ENCODE results near the gene GRID1. TPM values are rescaled to one million over a fixed set of nuclear protein-coding genes. Genes with fewer than 3 reads are reported as not detected.
A peak's percentile ranks its signal among the peaks of the same experiment; 100 is the strongest.

The GRID1 gene
- total RNA-seq, 3 donors from 2014 or later = 0.61 to 1.9 (median 0.87) TPM

DNA sequence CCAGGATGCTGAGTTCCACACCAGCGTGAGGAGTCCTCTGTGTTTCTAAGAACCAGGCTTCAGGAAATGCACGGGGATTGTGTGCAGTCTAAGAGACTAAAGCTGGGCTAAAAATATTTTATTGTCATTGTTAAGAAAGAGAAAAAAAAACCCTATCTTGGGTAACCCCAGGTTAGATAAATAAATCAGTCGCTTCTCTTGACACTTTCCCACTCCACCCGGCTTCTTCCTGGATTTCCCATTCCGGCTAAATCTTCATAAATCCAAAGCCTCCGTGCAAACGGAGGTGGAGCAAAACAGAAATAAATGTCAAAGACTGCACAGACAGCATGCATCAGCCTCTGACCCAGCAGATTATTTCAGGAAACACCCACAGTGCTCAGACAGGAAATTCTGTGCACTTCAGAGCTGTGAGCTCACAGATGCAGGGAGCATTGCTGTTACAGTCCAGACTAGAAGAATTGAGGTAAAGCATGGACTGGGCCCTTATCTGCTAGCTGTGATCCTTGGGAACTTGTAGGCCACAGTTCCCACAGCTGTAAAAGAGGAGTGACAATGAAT is 44.8 kb upstream of the GRID1 start:
- intact Hi-C loops (cut with DNase I, micrococcal nuclease) = no loop called here
- Histone ChIP-seq H3K4me1 (ENCODE audit: low read depth) (no peaks in the 10 kb centered on the region), H3K36me3 (ENCODE audit: low read depth) (no peaks in the 10 kb centered on the region), H3K4me3 (no peak overlapping the region), H3K9me3 (no peaks in the 10 kb centered on the region)
- TF ChIP-seq, protein P1, sequence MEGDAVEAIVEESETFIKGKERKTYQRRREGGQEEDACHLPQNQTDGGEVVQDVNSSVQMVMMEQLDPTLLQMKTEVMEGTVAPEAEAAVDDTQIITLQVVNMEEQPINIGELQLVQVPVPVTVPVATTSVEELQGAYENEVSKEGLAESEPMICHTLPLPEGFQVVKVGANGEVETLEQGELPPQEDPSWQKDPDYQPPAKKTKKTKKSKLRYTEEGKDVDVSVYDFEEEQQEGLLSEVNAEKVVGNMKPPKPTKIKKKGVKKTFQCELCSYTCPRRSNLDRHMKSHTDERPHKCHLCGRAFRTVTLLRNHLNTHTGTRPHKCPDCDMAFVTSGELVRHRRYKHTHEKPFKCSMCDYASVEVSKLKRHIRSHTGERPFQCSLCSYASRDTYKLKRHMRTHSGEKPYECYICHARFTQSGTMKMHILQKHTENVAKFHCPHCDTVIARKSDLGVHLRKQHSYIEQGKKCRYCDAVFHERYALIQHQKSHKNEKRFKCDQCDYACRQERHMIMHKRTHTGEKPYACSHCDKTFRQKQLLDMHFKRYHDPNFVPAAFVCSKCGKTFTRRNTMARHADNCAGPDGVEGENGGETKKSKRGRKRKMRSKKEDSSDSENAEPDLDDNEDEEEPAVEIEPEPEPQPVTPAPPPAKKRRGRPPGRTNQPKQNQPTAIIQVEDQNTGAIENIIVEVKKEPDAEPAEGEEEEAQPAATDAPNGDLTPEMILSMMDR (IDR thresholded peaks at IDR 0.05) = no peak
- peak in 1 of 3 donors; percentile 43 for DNase-seq
- peak; percentile 85 for ATAC-seq

- H3K36me3 ChIP-seq (ENCODE audit: low read depth) = no peaks in the 10 kb centered on the region
- intact Hi-C loops (cut with DNase I, micrococcal nuclease) = no loop called here
- DNase-seq = no peak
- ATAC-seq = no peak
- H3K9me3 ChIP-seq = no peaks in the 10 kb centered on the region
- no peak overlapping the region for H3K4me3 ChIP-seq
- TF ChIP-seq, protein P1 (IDR thresholded peaks at IDR 0.05) = no peak
- no peaks in the 10 kb centered on the region for H3K4me1 ChIP-seq (ENCODE audit: low read depth)
Observed at GRCh38 chr10:86410542-86411124, 44.0 kb upstream of the GRID1 start.

DNA sequence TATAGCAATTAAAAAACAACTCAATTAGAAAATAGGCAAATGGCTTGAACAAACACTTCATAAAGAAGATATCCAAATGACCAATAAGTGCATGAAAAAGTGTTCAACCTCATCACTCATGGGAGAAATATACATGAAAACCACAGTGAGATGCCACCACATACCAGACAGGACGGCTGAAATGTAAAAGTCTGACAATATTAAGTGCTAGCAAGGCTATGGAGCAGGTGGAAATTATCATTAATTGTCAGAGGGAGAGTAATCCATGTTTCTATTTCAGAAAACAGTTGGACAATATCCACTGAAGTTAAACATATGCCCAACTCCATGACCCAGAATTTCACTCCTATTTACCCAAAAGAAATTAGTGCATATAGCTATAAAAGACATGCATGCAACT is 42.6 kb upstream of the GRID1 start:
- no peaks in the 10 kb centered on the region for H3K36me3 ChIP-seq (ENCODE audit: low read depth)
- intact Hi-C loops (cut with DNase I, micrococcal nuclease) = no loop called here
- ATAC-seq (no peak), DNase-seq (no peak)
- H3K4me3 ChIP-seq = no peak overlapping the region
- TF ChIP-seq, protein P1 (IDR thresholded peaks at IDR 0.05) = no peak
- H3K4me1 ChIP-seq (ENCODE audit: low read depth) = no peaks in the 10 kb centered on the region
- H3K9me3 ChIP-seq = no peaks in the 10 kb centered on the region

DNA sequence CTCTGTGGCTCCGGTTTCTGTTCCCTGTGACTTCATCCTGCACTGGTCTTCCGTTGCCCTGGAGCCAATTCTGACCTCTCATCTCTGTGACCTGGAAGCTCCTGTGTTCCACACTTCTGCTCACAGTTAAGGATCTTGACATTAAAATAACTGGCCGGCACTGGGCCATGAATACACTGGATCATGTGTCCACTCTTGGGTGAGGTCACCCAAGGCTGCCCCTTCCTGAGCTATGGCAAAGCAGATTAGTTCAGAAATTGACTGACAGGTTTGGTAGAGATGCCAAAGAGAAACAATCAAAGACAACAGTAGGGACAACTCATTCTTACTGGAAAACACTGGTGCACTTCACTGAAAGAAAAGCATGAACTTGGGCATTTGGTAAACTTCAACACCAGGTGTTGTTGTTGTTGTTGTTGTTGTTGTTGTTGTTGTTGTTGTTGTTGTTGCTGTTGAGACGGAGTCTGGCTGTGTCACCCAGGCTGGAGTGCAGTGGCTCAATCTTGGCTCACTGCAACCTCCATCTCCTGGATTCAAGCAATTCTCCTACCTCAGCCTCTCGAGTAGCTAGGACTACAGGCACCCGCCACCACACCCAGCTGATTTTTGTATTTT is 36.7 kb upstream of the GRID1 start:
- DNase-seq = no peak
- Histone ChIP-seq H3K4me3 (no peak overlapping the region), H3K9me3 (no peaks in the 10 kb centered on the region), H3K4me1 (ENCODE audit: low read depth) (peaks cover 15% of the 10 kb centered on the region), H3K36me3 (ENCODE audit: low read depth) (no peaks in the 10 kb centered on the region)
- intact Hi-C loops (cut with DNase I, micrococcal nuclease) = loop anchor here in 1 of 2 donors (5.0 kb wide), 1 partner anchor 184 kb away; no protein-coding TSS in a partner anchor
- TF ChIP-seq, protein P1 (IDR thresholded peaks at IDR 0.05) = no peak
- no peak for ATAC-seq

- H3K4me1 ChIP-seq (ENCODE audit: low read depth) = peaks cover 15% of the 10 kb centered on the region
- no peaks in the 10 kb centered on the region for H3K9me3 ChIP-seq
- H3K4me3 ChIP-seq = no peak overlapping the region
- intact Hi-C loops (cut with DNase I, micrococcal nuclease) = loop anchor here in 1 of 2 donors (5.0 kb wide), 1 partner anchor 185 kb away; no protein-coding TSS in a partner anchor
- DNase-seq (no peak), ATAC-seq (no peak)
- H3K36me3 ChIP-seq (ENCODE audit: low read depth) = no peaks in the 10 kb centered on the region
- TF ChIP-seq, protein P1 (IDR thresholded peaks at IDR 0.05) = no peak
Observed at GRCh38 chr10:86402283-86402941, 35.8 kb upstream of the GRID1 start.
